NB4 (cell line): ENCODE results near the gene DIRAS1.

Experiments used
- CTCF ChIP-seq: IDR thresholded peaks from one replicate; pipeline ENCODE4 v1.5.1; 2012; ENCODE audit warnings: low read depth, low read length
- MYC ChIP-seq: IDR thresholded peaks from 2 replicates; pipeline ENCODE4 v1.6.1; 2011; ENCODE audit warnings: low read depth, low read length
- POLR2A ChIP-seq: IDR thresholded peaks from 2 replicates; pipeline ENCODE4 v1.6.1; 2011; ENCODE audit warnings: mild to moderate bottlenecking; ENCODE audit not compliant: insufficient read length; ENCODE audit errors: extremely low read depth

GRCh38 chr19:2711172-2711874 lies 9.8 kb downstream of the DIRAS1 start:
- TF ChIP-seq MYC: no peak
- TF ChIP-seq POLR2A: no peak
- no peak for TF ChIP-seq CTCF
